ENCODE results near the gene SLC47A1.
"Not testable (repeated sequence)": the region's sequence is repeated elsewhere in the genome, so short reads cannot be mapped to it uniquely, and the experiment has no call there.

Gene SLC47A1

GRCh38 chr17:19554393-19554792, 20.7 kb downstream of the SLC47A1 start:
- DNase-seq (ENCODE audit: low read depth in 2 of 2, low spot score in 1 of 2) = no peak

GRCh38 chr17:19555746-19556145, 22.1 kb downstream of the SLC47A1 start:
- no peak for DNase-seq (ENCODE audit: low read depth in 2 of 2, low spot score in 1 of 2)

GRCh38 chr17:19558946-19559345, 25.3 kb downstream of the SLC47A1 start:
- DNase-seq (ENCODE audit: low read depth in 2 of 2, low spot score in 1 of 2) = no peak

- DNase-seq (ENCODE audit: low read depth in 2 of 2, low spot score in 1 of 2) = no peak
Measured at GRCh38 chr17:19561697-19562318, 28.2 kb downstream of the SLC47A1 start.

- DNase-seq (ENCODE audit: low read depth in 2 of 2, low spot score in 1 of 2) = no peak
Measured at GRCh38 chr17:19565817-19566575, 32.3 kb downstream of the SLC47A1 start.

GRCh38 chr17:19567216-19568015, 33.8 kb downstream of the SLC47A1 start:
- no peak for DNase-seq (ENCODE audit: low read depth in 2 of 2, low spot score in 1 of 2)

GRCh38 chr17:19568016-19568350, 34.3 kb downstream of the SLC47A1 start:
- DNase-seq (ENCODE audit: low read depth in 2 of 2, low spot score in 1 of 2) = no peak

GRCh38 chr17:19569785-19570543, 36.3 kb downstream of the SLC47A1 start:
- no peak for DNase-seq (ENCODE audit: low read depth in 2 of 2, low spot score in 1 of 2)

GRCh38 chr17:19570544-19571062, 36.9 kb downstream of the SLC47A1 start:
- no peak for DNase-seq (ENCODE audit: low read depth in 2 of 2, low spot score in 1 of 2)

GRCh38 chr17:19573075-19573474, 39.4 kb downstream of the SLC47A1 start:
- DNase-seq (ENCODE audit: low read depth in 2 of 2, low spot score in 1 of 2) = no peak

- no peak for DNase-seq (ENCODE audit: low read depth in 2 of 2, low spot score in 1 of 2)
Measured at GRCh38 chr17:19574956-19575355, 41.3 kb downstream of the SLC47A1 start.

- no peak for DNase-seq (ENCODE audit: low read depth in 2 of 2, low spot score in 1 of 2)
Measured at GRCh38 chr17:19578545-19578944, 44.9 kb downstream of the SLC47A1 start.

- no peak for DNase-seq (ENCODE audit: low read depth in 2 of 2, low spot score in 1 of 2)
Measured at GRCh38 chr17:19579192-19579761, 45.6 kb downstream of the SLC47A1 start.

GRCh38 chr17:19579867-19580565, 46.4 kb downstream of the SLC47A1 start:
- no peak for DNase-seq (ENCODE audit: low read depth in 2 of 2, low spot score in 1 of 2)

GRCh38 chr17:19580566-19580920, 46.9 kb downstream of the SLC47A1 start:
- not testable (repeated sequence) for DNase-seq (ENCODE audit: low read depth in 2 of 2, low spot score in 1 of 2)

GRCh38 chr17:19582152-19582551, 48.5 kb downstream of the SLC47A1 start:
- not testable (repeated sequence) for DNase-seq (ENCODE audit: low read depth in 2 of 2, low spot score in 1 of 2)

GRCh38 chr17:19583871-19584270, 50.2 kb downstream of the SLC47A1 start:
- no peak for DNase-seq (ENCODE audit: low read depth in 2 of 2, low spot score in 1 of 2)

- DNase-seq (ENCODE audit: low read depth in 2 of 2, low spot score in 1 of 2) = no peak
Measured at GRCh38 chr17:19590451-19590850, 56.8 kb downstream of the SLC47A1 start.

GRCh38 chr17:19590912-19591551, 57.4 kb downstream of the SLC47A1 start:
- DNase-seq (ENCODE audit: low read depth in 2 of 2, low spot score in 1 of 2) = no peak

- no peak for DNase-seq (ENCODE audit: low read depth in 2 of 2, low spot score in 1 of 2)
Measured at GRCh38 chr17:19592316-19592715, 58.7 kb downstream of the SLC47A1 start.
